Stimulated activated CD4-positive, alpha-beta T cell treated with anti-CD3 and anti-CD28 coated beads, TNF-alpha, amount 100 ng/mL, for 4 hours (primary cell): ENCODE measurements around the gene IBA57.

Experiments used
- DNase-seq, 3 experiments: peaks; one replicate each; pipeline ENCODE4 v3.0.0-alpha.2; 2020; ENCODE audit warnings: low read depth in 3 of 3

IBA57 gene

GRCh38 chr1:228165372-228166169, at the start of gene IBA57:
Gene IBA57 (plus strand): TSS chr1:228165804. CDS start chr1:228165817, 13 bp downstream.
- peak; percentile 99 to 100 (median 100) for DNase-seq

DNA sequence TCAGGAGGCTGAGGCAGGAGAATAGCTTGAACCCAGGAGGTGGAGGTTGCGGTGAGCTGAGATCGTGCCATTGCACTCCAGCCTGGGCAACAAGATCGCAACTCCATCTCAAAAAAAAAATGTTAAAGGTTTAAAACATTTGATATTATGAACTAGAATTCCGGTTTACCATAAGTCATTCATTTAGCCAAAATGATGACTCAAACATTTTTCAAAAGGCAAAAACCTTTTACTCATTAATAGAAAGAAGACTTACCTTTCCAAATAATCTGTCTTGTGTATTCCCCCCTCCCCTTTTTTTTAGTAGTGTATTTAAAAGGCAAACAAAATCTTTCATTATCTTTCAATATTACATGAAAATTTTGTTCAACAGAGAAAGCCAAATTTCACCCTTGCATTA, 48.3 kb upstream of the IBA57 start:
- DNase-seq, result no peak

DNA sequence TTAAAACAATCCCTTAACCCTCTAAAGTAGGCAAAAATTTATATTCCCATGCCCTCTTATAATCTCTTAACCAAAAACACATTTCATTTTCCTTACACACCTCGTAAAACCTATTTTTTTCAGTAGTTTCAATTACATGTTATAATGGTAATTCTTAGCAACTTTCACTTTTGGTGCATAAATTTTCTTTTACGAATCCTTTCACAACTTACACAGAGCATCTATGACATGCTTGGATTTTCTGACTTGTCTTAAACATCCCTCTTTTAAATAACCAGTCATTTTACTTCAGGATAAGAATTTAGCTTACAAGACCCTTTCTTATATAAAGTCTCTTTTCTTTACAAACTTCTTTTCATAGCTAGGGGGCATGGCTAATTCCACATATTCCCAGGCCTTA, 47.6 kb upstream of the IBA57 start:
- DNase-seq, result no peak

DNA sequence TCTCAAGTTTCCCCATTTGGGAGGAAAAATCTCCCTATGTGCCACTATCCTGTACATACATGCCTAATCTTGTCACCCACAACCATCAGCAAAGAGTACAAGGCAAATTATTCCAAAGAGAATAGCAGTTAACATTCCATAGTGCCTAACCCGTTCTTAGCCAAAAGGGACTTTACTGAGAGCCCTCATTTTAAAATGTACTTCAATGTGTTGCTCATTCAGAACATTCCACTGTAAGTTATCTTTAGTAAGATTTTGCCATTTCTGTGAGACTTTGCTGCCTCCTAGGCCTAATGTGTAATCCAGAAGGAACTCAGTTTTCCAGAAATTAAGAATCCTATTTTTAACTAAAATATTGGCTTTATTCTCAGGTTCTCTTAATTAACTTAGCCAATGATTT, 45.3 kb upstream of the IBA57 start:
- no peak for DNase-seq

GRCh38 chr1:228120857-228121489, 44.6 kb upstream of the IBA57 start:
- DNase-seq, result no peak

GRCh38 chr1:228122921-228123441, 42.6 kb upstream of the IBA57 start:
- DNase-seq, result no peak

DNA sequence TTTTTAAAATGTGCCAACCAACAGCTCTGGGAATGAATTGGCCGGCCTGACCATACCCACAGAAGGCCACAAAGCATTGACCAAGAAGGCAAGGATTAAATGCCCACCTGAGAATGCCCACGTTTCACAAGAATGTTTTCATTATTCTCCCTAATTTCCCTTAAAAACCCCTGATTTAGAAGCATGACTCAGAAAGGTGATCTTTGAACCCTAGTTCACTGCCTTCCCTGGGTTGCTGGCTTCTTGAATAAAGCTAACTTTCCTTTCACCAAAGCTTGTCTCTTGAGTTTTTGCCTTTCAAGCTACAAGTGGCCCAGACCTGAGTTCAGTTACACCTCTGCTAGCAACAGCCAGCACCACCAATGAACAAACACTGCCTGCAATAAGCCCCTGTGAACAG, 42.1 kb upstream of the IBA57 start:
- no peak for DNase-seq

DNA sequence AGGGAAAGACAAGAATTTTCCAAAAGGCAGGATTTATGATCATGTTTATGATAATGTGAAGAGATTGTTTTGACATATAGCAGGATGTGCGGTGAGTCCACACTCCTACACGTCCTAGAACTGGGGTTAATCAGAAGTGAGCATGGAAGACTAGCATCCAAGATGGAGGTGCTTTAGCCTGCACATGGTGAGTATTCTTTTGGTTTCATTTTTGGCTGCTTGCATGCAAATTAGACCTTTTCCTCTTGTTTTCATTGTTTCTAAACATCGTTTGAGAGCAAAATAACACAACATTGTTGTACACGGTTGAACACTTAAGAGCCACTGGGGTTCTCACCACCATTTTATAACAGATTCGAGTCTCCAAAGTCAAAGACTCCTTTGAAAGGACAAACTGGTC, 40.4 kb upstream of the IBA57 start:
- DNase-seq, result no peak

DNA sequence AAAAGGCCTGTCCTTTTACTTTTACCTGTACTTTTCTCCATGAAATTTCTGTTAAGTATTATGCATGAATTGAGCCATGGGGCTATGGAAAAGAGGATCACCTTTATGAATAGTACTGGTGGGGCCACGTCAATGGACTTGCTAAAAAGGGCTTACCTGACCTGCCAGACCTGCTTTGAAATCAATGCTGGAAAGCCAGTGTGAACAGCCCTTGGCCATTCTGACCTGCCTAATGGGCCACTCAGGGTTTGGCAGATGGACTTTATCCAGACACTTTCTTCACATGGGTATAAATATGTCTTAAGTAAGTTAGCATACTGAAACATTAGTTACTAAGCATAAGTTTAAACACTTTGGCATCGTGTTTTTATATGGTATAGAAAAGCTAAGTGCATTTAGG, 33.8 kb upstream of the IBA57 start:
- no peak for DNase-seq

GRCh38 chr1:228134591-228134990, 31.0 kb upstream of the IBA57 start:
- DNase-seq, result no peak

- DNase-seq, result no peak
These were observed 28.7 kb upstream of the IBA57 start for GRCh38 chr1:228136901-228137300.

- no peak for DNase-seq
These were observed 26.1 kb upstream of the IBA57 start for GRCh38 chr1:228139406-228139930.

- peak; percentile 99 to 100 (median 100) for DNase-seq
These were observed 25.5 kb upstream of the IBA57 start, which contains the start of gene GUK1 for GRCh38 chr1:228139931-228140723. Gene GUK1 (plus strand): TSS chr1:228140279. CDS start chr1:228140303, 24 bp downstream.

GRCh38 chr1:228140724-228141225, 24.8 kb upstream of the IBA57 start:
- DNase-seq, result no peak

GRCh38 chr1:228141226-228142044, 24.2 kb upstream of the IBA57 start:
- DNase-seq, result no peak

- DNase-seq, result no peak
These were observed 23.4 kb upstream of the IBA57 start for GRCh38 chr1:228142155-228142691.

DNA sequence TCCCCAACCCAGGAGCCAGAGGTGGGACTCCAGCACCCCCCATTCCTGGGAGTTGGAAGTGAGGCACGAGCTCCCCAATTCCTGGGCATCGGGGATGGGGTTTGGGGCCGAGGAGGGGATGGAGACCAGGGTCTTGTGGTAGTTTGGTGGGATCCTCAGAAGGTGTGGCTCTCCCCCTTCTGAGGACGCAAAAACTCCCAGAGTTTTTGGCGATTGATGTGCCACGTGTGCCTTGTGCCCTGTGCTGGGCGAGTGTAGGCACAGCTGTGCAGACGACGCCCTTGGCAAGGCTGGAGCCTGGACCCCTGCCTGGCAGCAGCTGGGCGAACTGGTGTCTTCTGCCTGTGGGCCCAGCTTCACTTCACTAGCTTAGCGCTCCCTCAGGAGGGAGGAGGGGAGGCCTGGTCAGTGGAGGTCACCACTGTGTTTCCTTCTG, 22.9 kb upstream of the IBA57 start:
- DNase-seq, result no peak

DNA sequence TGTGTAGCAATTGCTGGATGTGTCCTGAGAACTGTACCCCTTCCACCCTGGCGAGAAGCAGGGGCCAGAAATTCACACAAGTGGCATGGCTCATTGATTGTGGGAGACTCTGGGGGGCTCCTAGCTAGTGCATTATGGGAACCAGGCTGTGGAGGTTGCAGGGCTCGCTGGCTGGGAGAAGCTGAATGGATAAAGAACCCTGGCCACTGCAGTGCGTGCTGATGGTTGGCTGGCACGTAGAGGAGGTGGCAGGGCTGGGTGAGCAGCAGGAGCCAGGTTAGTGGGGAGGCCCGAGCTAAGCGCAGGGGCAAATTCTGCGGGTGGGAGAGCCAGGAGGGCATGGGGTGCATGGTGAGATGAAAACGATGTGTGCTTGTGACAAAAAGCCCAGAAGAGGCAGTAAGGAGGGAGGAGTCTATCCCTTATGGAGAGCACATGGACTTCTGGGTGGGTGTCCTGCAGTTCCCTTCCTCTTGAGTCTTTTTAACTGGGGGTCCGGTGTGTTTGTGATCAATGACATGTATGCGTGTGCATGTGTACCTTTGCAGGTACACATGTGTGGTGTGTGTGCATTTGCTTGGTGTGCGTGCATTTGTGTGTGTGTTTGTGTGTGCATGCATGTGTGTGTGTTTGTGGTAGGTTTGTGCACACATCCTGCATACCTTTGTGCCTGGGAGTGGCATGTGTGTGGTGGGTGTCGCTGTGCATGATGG, 22.0 kb upstream of the IBA57 start:
- DNase-seq, result no peak

DNA sequence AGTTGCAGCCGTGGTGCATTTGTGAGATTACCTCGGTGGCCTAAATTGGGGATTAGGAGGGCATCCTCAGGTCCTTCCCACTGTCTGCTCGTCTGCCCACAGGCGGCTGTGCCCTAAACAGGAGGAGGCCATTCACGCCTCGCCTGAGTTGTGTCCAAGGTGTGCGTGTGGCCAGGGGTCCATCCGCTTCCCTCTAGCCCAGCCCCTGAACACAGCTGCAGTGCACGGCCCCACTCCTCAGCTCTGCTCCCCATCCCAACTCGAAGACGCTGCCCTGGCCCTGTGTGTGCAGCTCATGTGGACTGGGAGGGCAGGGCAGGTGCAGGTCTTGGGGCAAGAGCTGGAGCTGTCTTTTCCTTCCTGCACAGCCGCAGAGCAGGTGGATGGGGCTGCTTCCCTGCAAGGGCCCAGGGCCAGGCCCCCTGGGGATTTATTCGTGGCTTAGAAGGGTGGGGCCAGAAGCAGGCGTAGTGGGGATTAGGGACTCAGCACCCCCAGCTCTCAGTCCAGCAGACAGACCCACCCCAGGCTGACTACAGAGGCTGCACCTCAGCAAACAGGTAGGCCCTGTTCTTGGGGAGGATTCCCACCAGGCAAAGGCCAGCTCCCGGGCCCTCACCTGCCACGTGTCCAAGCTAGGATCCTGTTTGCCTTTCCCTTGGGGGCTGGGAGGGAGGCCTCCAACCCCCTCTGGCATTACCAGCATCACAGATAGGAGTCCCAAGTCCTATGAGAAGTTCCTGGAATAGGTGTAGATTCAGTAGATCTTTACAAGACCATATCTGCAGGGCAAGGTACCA, 21.2 kb upstream of the IBA57 start:
- no peak for DNase-seq
